GM15510 (cell line): Measurements from ENCODE around the gene TEX101.

Source experiments
- POLR2A ChIP-seq: IDR thresholded peaks from 3 replicates; pipeline ENCODE4 v1.6.1; 2011; ENCODE audit warnings: borderline replicate concordance; ENCODE audit not compliant: insufficient read length; ENCODE audit errors: extremely low read depth

TEX101 gene

GRCh38 chr19:43445426-43445825 is 30.7 kb downstream of the TEX101 start:
- TF ChIP-seq POLR2A = no peak

DNA sequence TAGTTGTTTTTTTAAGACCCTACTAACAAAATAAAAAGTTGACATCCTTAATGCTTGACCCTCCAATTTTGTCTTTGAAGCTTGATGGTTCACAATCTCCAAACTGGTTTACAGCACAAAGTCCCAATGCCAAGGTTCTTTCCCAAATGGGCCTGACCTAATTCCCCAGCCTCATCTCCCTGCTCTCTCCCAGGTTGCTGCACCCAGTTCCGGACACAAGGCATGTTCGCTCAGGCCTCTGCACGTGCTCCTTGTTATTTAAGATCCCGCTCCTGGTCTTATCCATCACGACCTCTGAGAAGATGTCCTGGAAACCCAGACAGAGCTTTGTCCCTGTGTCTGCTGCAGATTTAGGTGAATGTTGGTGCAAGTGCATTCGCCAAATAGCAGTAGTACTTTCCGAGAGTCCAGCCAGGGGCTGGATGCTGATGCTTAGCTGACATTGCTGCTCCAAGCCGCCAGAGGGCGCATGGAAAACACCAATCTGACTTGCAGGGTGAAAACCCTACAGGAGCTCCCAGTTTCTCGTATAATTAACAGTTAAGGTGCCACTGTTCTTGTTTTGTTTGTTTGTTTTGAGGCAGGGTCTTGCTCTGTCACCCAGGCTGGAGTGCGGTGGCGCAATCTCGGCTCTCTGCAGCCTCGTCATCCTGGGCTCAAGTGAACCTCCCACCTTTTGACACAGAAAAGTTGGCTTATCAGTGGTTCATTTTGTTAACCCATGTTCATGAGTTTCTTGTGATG is 32.2 kb downstream of the TEX101 start:
- TF ChIP-seq POLR2A = no peak

GRCh38 chr19:43447655-43448054 is 33.0 kb downstream of the TEX101 start:
- no peak for TF ChIP-seq POLR2A

- TF ChIP-seq POLR2A = no peak
Measured at GRCh38 chr19:43450545-43450997, 35.9 kb downstream of the TEX101 start.

- no peak for TF ChIP-seq POLR2A
Measured at GRCh38 chr19:43452582-43452981, 37.9 kb downstream of the TEX101 start.

DNA sequence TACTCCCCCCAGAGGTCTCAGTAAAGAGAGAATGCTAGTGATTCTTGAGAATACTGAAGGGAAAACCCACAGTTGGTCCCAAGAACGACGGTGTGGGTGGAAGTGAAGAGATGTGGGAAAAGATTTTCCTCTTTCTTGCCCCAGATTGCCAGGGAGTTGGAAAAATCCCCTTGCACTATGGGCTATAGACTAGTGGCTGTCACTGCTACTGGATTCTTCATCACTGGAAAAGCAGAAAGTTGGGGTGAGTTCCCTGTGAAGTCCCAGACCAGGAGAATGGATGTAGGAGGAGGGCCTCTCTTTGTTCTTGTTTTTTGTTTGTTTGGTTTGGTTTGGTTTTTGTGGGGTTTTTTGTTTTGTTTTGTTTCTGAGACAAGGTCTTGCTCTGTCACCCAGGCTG is 39.3 kb downstream of the TEX101 start:
- TF ChIP-seq POLR2A = no peak

DNA sequence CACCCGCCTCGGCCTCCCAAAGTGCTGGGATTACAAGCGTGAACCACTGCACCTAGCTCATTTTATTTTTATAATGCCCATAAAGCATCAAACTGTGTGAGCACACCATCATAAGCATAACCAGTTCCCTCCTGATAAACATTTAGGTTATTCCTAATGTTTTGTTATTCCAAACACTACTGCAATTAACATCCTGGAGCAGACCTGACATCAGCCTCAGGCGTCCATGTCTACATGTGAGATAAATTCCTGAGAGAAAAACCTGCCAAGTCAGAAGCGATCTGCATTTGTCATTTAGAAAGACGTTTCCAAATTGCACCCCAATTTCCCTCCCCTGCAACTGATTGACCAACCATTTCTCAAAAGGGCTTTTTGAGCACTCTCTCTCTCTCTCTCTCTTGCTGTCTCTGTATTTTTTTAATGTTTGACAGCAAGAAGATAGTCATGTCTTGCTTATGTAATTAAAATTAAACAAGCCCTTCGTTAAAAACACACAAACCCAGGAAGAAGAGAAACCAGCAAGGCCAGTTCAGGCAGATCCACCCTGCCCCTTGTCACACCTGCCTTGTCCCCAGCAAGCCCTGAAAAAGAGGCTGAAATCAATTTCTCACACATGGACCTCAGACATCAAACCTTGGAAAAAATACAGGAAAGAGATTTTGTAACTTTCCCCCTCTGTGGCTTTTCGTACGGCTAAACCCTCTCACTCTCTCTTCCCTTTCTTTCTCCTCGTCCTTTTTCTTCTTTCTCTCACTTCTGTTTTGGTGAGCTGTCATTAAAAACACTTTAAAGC is 40.8 kb downstream of the TEX101 start:
- TF ChIP-seq POLR2A = no peak

DNA sequence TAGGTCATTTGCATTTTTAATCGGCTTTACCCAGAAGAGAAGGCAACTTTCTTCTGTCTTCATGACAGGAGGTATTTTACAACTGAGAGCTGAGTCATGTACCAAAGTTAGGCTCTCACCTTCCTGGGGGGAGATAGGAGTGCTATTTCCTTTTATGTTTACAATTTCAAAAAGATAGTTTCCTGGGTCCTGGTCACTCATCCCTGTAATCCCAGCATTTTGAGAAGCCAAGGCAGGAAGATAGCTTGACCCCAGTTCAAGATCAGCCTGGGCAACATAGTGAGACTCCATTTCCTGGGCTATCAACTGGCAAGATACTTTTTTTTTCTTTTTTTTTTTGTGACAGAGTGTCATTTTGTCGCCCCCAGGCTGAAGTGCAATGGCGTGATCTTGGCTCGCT is 43.1 kb downstream of the TEX101 start:
- no peak for TF ChIP-seq POLR2A

DNA sequence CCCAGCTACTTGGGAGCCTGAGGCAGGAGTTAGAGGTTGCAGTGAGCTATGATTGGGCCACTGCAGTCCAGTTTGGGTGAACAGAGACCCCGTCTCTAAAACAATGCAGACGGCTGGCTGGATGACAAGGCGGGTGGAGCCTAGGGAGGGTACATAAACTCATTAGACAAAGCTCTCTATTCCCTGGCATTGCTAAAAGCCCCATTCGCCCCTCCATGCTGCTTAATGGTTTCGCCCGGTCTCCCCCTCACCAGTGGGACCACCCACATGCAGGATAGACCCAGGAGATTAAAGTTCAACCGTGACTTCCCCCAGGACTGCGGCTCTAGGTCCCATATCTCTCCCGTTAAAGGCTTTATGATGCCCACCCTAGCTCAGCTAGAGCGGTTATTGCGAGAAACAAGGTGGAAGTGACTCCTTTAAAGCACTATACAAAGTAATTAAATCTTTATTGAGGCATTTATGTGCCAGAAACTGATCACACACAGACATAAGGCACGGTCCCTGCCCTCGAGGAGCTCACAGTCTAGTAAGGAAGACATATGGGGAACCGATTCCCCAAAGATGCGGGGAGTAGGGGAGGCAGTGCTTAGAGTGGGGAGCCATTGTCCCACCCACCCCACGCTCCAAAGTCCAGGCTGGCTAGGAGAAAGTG is 45.8 kb downstream of the TEX101 start:
- TF ChIP-seq POLR2A = no peak

- no peak for TF ChIP-seq POLR2A
Measured at GRCh38 chr19:43461303-43461702, 46.6 kb downstream of the TEX101 start.

DNA sequence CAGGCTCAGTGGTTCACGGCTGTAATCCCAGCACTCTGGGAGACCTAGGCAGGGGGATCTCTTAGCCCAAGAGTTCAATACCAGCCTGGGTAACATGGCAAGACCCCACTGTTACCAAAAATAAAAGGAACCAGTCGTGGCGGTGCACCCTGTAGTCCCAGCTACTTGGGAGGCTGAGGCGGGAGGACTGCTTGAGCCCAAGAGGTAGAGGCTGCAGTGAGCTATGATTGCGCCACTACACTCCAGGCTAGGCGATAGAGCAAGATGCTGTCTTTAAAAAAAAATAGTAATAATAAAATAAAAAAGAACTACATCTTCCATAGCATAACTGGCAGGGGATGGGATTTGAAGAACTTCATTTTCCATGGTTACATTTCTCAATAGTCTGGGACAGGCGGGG is 47.7 kb downstream of the TEX101 start:
- TF ChIP-seq POLR2A = no peak

DNA sequence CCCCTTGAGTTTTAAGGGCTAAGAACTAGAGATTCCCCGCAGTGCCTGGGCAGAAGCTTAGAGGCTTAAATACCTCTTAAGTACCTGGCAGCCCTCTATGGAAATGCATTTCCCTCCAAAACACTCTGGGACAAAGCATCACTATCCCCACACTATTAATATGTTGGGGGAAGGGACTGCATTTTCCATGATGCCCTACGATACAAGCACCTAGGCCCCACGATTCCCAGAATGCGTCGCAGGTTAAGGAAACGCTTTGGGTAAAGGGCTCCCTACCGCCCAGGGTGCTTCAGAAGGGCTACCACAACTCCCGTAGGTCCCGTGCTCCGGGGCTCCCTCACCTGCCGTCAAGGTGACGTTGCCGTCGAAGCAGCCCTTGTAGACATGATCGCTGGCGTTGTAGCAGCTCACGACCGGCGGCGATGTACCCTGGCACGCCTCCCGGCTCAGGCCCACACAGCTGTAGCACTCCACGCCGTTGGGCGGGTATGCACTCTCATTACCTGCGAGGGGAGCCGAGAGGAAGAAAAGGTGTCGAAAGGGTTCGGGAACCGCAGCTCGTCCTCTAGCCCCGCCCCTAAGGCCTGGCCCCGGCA is 48.2 kb downstream of the TEX101 start:
- no peak for TF ChIP-seq POLR2A

- no peak for TF ChIP-seq POLR2A
Measured at GRCh38 chr19:43463381-43464133, 48.9 kb downstream of the TEX101 start.

DNA sequence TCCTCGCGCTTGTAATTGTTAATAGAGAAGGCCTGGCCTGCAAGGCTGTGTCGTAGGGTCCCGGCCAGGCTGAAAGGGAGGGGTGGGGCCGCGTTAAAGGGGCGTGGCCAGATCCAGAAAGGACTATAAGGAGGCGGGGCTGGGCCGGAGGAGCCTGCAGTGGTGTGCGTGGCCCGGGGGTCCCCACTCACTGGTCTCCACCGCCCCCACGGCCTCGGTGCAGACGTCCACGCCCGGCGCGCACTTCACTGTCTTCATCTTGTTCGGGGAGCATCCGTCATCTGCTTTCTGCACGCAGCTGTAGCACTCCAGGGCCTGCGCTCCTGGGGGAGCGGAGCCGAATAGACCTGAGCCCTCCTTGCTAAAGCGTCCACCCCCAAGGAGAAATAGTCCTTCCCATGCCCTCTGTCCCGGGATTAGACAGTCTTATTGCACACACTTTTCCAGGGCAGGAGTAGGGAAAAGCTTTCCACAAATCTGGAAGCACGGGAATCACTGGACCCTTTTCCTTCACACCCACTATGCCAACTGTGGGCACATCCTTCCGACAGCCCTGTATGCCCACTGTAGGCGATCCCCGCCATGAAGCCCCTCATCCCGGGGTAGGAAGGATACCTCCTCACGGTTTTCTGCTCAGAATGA is 49.6 kb downstream of the TEX101 start:
- no peak for TF ChIP-seq POLR2A

DNA sequence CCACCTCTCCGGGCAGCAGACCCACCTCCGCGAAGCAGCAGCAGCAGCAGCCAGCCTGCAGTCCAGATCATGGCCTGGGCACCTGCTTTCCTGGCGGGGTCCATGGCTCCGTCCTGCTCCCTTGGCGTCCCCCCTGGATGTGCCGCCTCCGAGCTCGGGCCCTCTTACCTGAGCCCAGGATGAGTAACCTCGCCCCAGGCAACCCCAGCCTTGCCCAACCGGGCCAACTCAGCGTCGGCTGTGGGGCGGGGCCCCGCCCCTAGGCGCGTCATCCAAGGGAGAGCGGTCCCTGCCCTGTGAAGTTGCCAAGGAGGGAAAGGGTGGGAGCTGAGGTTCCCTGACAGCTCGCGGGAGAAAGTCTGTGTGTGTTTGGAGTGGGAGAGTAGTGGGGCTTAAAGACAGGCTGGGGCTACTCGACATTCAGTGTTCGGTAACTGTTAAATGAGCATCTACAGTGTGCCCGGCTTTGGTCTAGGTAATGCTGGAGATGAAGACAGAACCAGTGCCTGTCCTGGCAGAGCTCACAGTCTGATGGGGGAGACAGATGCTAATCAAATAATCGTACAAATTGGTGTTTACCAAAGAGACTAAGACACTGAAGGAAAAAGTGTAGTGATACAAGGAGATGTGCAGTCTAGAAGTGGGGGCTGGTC is 50.9 kb downstream of the TEX101 start, which contains the start of gene LYPD3:
TSS of gene LYPD3 (minus strand) at position 141 of the 653 bp plus-strand sequence. CDS start at position 104, 37 bp downstream.
- TF ChIP-seq POLR2A = no peak
